Measurements from ENCODE around the gene SNCG. TPM values are rescaled to one million over a fixed set of nuclear protein-coding genes. Genes with fewer than 3 reads are reported as not detected.
A peak's percentile ranks its signal among the peaks of the same experiment; 100 is the strongest.
"Not testable (repeated sequence)": the region's sequence is repeated elsewhere in the genome, so short reads cannot be mapped to it uniquely, and the experiment has no call there.

The SNCG gene
- total RNA-seq, 1 experiment from 2014 or later, result 26.7 TPM

DNA sequence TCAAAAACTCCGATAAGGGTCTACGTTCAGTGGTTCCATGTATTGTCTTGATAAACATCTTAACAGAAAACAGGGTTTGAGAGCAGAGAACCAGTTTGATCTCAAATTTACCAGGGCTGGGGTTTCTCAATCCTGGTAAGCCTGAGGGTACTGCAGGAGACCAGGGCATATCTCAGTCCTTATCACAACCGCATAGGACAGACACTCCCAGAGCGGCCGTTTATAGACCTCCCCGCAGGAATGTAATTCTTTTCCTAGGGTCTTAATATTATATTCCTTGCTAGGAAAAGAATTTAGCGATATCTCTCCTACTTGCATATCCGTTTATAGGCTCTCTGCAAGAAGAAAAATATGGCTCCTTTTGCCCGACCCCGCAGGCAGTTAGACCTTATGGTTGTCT, 5.7 kb upstream of the SNCG start:
- H3K36me3 ChIP-seq (replicated peaks; ENCODE audit: control insufficient read depth, insufficient read depth, low read length); H3K4me3 ChIP-seq (ENCODE audit: insufficient read depth, low read depth, low read length); DNase-seq; H3K27me3 ChIP-seq (ENCODE audit: control insufficient read depth, insufficient read depth, low read length): not testable (repeated sequence)

DNA sequence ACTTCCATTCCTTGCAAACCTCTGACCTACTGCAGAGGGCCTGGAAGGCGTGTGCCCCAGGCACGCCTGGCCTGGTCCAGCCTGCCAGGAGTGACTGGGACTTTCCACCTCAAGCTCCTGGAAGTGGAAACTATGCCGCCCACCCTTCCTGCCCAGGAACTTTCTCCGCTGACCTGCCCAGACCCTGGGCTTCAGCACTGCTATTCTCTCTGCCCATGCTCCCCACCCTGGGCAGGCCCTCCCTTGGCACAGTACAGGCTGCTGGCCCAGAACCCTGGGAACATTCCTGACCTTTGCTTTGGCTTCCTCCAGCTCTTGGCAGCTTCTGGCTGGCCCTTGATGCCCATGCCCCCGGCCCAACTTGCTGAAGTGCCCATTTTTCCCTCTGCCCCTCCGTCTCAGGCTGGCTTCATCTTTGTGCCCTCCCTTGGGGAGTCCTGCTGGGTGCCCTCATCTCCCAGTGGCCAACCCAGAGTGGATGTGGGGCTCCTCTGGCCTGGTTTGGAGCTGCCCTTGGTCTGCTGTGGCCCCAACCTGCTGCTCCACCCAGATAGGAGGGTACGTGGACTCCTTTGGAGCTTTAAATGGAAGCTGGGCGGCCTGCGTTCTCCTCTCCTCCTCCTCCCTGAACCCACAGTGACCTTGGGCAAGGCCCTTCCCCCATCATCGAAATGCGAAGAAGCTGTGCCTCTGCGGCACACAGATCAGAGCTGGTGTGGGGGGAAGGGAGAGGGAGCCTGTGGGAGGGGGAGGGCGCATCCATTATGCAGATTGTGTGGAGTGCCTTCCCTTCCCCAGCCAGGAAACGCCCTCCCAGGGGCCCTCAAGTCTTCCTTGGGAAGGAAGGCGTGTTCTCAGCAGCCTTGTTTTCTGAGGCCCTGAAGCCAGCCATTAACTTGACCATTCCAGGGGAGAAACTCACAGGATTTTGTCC, 4.4 kb upstream of the SNCG start:
- peak; percentile 94 for DNase-seq
- no peaks in the 10 kb centered on the region for H3K27me3 ChIP-seq (ENCODE audit: control insufficient read depth, insufficient read depth, low read length)
- no peaks in the 10 kb centered on the region for H3K36me3 ChIP-seq (replicated peaks; ENCODE audit: control insufficient read depth, insufficient read depth, low read length)
- no peak overlapping the region for H3K4me3 ChIP-seq (ENCODE audit: insufficient read depth, low read depth, low read length)

DNA sequence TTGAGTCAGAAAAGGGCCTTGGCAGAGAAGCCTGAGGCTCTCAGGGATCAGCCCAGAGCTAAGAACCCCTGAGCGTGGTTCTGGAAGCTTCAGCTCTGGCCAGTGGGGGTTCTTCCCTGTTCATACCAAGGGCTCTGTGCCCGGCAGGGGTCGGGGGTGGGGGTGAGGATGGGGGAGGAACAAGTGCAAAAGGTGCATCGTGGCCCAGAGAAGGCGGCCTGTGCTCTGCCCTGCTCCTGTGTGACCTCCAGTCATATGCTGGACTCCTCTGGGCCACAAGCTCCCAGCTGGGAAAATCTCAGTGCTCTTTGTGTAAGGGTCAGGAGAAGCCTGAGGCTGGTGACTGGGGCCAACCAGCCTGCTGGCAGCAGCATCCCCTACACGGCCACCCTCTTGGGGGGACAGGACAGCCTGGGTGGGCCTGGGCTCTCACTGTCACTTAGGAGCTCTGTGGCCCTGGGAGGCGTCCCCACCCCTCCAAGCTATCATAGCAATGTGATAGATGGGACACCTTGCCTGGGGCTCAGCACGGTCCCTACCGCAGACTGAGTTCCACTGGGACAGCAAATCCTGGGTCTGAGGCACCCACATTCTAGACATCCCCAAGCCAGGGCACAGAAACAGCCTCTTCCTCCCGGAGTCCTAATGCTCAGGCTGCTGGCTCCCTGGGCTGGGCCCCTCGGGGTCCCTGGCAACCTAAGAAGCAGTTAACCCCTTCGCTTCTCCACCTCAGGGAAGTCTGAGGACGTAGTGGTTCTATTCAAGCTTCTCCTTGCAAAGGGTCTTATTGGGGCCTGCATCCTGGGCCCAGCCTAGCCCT, 3.5 kb upstream of the SNCG start:
- DNase-seq, result peak; percentile 58

DNA sequence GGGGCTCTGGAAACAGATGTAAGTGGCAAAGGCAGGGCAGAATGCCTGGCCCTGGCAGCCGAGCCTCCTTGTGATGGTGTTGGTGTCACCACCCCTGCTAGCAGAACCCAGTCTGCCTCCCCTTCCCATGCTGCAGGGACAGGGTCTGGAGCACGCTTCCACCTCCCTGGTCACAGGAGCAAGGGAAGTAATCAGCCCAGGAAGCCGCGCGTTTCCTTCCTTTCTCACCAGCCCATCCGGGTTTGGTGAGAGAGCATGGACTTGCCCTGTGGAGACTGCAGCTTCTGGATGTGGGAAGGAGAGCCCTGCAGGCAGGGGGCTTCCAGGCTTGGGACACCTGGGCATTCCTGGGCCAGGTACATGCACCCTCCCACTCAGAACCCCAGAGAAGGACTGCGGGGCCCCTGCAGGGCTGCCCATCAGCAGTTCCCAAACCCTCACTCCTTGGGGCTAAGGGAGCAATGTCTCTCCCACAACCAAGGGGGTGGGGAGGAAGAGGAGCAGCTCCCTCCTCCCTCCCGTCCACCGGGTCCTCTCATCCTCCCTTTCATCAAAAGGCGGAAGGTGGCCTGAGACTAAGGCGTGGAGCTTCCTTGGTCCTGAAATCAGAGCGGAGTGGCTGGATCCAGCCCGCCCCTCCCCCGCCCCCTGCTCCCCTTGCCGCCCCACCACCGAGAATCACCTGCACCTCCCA, 2.8 kb upstream of the SNCG start:
- H3K27me3 ChIP-seq (ENCODE audit: control insufficient read depth, insufficient read depth, low read length), result no peaks in the 10 kb centered on the region
- peak; percentile 78 for DNase-seq
- no peak overlapping the region for H3K4me3 ChIP-seq (ENCODE audit: insufficient read depth, low read depth, low read length)
- H3K36me3 ChIP-seq (replicated peaks; ENCODE audit: control insufficient read depth, insufficient read depth, low read length), result no peaks in the 10 kb centered on the region

More for the DNA sequence above, 3.5 kb upstream of the SNCG start:
- H3K4me3 ChIP-seq (ENCODE audit: insufficient read depth, low read depth, low read length), result no peak overlapping the region
- no peaks in the 10 kb centered on the region for H3K27me3 ChIP-seq (ENCODE audit: control insufficient read depth, insufficient read depth, low read length)
- H3K36me3 ChIP-seq (replicated peaks; ENCODE audit: control insufficient read depth, insufficient read depth, low read length), result no peaks in the 10 kb centered on the region

DNA sequence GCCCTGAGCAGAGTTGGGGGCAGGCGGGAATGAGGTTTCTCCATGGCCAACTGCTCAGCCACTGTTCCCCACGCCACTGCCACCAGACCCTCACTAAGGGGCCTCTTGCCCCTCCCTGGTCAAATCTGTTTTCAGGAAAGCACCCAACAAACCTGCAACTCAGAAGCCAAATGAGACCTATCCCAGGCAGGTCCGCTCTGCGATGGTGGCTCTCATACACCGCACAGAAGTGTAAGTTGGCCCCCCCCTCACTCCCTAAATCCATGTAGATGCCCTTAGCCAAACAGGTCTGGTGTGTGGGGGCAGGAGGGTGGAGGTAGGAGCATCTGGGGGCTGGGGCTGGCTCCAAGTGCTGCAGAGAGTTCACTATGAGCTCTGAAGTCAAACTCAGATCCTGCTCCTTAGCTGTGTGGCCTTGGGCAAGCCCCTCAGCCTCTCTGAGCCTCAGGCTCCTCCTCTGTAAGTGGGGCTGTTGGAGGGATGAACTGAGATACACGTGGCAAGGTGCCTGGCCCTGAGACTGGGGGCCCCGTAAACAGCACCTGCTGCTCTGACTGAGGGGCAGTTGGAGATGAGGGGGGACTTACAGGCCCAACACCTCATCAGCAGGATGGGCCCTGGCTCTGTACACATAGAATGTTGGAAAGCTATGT, 2.1 kb upstream of the SNCG start:
- H3K4me3 ChIP-seq (ENCODE audit: insufficient read depth, low read depth, low read length), result no peak overlapping the region
- no peak for DNase-seq
- no peaks in the 10 kb centered on the region for H3K36me3 ChIP-seq (replicated peaks; ENCODE audit: control insufficient read depth, insufficient read depth, low read length)
- no peaks in the 10 kb centered on the region for H3K27me3 ChIP-seq (ENCODE audit: control insufficient read depth, insufficient read depth, low read length)

DNA sequence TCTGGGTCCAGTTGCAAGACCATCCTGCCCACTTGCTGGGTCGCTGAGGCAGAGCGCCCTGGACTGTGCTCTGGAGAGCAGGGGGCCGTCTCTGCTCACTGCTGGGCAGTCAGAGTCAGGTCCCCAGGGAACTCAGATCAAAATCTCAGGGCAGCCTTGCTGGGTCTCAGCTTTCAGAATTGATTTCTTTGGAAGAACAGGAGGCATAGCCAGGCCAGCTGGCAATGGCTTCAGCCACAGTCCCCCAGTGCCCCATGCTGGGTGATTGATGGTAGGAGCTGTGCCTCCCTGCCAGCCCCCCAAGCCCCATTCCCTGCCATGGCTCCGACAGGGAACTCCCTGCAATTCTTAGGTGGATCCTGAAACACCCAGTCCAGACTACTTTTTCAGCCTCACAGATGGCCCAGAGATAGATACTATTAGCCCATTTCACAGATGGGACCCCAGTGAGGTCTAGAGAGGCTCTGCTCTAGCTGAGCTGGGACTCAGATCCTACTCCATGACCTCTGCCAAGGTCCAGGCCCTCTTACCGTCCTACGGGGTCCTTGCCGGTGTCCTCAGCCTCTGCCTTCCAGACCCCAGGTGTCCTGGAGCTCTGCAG, 1.5 kb upstream of the SNCG start:
- DNase-seq, result peak; percentile 44
- Histone ChIP-seq H3K4me3 (ENCODE audit: insufficient read depth, low read depth, low read length) (no peak overlapping the region), H3K27me3 (ENCODE audit: control insufficient read depth, insufficient read depth, low read length) (no peaks in the 10 kb centered on the region), H3K36me3 (replicated peaks; ENCODE audit: control insufficient read depth, insufficient read depth, low read length) (no peaks in the 10 kb centered on the region)

DNA sequence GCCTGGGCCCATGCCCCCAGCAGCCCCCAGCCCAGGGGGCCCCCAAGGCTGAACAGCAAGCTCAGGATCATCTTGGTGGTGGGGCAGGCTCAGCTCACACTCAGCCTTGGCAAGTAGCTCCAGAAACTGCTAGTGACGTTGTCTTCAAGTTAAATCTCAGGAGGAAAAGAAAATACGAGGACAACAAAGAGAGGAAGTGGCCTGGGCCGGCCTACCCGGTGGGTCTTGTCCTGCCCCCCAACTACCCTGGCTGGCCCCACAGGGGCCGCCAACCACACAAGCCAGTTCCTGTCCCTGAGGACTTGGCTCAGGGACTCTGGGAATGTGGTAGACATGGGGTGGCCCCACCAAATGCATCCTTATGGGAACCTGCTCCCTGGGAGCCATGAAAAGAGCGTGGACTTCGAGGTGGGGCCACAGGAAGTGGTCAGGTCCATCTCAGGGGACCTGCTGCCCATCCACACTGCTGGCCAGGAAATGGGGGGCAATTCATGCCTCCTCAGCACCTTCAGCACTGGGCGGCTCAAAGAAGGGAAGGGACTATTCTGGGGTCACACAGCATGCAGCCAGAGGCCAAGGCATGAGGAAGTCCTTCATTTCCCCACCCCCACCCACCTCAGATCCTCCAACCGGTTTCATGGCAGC, 806 bp upstream of the SNCG start, which contains the start of gene MMRN2:
MMRN2 (minus strand) TSS at position 145 of the 645 bp plus-strand sequence; CDS start at position 71, 74 bp downstream.
- no peak within 1 kb of the TSS for H3K4me3 ChIP-seq (ENCODE audit: insufficient read depth, low read depth, low read length)
- no peaks in the 10 kb centered on the region for H3K36me3 ChIP-seq (replicated peaks; ENCODE audit: control insufficient read depth, insufficient read depth, low read length)
- DNase-seq, result peak; percentile 35
- H3K27me3 ChIP-seq (ENCODE audit: control insufficient read depth, insufficient read depth, low read length), result no peaks in the 10 kb centered on the region

DNA sequence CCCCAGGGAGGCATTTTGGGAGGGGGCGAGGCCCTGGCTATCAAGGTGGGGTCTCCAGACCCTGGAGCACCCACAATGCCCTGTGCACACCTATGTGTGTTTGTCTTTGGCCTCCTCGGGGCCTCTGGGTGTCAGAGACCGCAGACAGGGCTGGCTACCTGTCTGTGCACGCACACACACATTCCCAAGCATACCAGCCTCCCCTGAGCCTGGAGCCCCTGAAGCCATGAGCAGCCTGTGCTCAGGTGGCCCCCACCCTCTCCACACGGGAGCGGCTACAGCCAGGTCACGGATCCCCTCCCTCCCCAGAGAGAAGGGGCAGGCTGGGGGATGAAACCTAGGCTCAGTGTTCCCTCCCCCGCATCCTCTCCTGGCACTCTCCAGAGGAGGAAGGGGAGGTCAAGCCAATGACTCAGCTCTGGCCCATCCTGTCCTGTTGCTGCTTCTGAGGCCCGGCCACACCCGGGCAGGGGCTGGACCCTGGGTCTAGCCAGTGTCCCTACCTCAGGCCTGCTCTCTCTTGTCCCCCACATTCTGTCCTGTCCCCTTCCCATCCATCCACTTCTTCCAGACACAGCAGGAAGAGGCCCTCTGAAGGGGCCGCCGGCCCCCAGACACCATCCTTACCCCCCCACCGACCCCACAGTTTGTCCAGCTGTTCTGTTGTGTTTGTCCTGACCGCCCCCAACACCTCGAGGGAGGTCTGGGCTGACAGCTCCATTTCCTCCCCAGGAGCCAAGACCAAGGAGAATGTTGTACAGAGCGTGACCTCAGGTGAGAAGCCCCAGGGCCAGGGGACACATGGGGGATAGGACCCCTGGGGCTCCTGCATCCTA, 720 bp downstream of the SNCG start:
- no peak overlapping the region for H3K4me3 ChIP-seq (ENCODE audit: insufficient read depth, low read depth, low read length)
- no peaks in the 10 kb centered on the region for H3K36me3 ChIP-seq (replicated peaks; ENCODE audit: control insufficient read depth, insufficient read depth, low read length)
- DNase-seq, result peak; percentile 74
- H3K27me3 ChIP-seq (ENCODE audit: control insufficient read depth, insufficient read depth, low read length), result no peaks in the 10 kb centered on the region

DNA sequence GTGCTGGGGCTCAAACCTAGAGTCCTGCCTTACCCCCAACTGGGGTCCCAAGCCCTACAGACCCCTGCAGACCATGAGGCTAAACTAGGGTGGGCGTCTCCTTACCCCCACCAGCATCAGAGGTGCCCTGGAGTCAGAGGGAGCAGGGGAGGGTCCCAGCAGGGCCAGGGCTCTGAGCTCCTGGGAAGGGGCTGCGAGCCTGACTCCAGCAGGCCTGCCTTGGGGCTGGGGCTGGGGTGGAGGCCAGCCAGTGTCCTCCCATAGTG, 1.3 kb downstream of the SNCG start:
- DNase-seq, result peak; percentile 63
- H3K36me3 ChIP-seq (replicated peaks; ENCODE audit: control insufficient read depth, insufficient read depth, low read length), result no peaks in the 10 kb centered on the region
- no peaks in the 10 kb centered on the region for H3K27me3 ChIP-seq (ENCODE audit: control insufficient read depth, insufficient read depth, low read length)
- H3K4me3 ChIP-seq (ENCODE audit: insufficient read depth, low read depth, low read length), result no peak overlapping the region

DNA sequence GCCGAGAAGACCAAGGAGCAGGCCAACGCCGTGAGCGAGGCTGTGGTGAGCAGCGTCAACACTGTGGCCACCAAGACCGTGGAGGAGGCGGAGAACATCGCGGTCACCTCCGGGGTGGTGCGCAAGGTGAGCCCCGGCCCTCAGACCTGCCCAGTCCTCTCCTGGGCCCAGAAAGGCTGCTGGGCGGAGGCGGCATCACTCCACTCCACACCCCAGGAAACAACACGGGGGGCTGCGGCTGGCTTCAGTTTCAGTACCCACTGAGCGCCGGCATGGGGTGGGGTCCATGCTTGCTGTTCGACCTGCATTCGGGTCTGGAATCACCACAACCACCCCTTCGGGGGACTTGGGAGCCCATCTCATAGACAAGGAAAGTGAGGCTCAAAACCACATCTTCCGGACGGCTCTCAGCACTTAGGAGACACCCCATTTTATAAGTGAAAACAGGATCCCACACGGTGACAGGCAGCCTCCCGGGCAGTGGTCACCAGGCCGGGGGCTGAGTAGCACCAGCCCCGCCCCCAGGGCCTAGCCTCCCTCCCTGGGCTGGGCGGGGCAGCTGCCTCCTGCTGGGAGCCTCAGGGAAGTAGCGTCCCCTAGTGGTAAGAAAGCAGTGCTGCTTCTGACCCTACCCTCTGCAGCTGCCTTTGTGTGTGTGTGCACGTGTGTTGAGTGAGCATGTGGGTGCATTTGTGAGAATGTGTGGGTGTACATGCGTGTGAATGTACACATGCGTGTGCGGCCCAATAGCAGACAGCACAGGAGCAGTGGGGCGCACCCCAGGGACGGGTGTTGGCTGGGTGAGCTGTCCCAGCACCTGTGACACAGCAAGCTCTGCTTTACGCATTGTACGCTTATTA, 1.8 kb downstream of the SNCG start:
- Histone ChIP-seq H3K36me3 (replicated peaks; ENCODE audit: control insufficient read depth, insufficient read depth, low read length) (no peaks in the 10 kb centered on the region), H3K4me3 (ENCODE audit: insufficient read depth, low read depth, low read length) (no peak overlapping the region), H3K27me3 (ENCODE audit: control insufficient read depth, insufficient read depth, low read length) (no peaks in the 10 kb centered on the region)
- DNase-seq, result peak; percentile 96

DNA sequence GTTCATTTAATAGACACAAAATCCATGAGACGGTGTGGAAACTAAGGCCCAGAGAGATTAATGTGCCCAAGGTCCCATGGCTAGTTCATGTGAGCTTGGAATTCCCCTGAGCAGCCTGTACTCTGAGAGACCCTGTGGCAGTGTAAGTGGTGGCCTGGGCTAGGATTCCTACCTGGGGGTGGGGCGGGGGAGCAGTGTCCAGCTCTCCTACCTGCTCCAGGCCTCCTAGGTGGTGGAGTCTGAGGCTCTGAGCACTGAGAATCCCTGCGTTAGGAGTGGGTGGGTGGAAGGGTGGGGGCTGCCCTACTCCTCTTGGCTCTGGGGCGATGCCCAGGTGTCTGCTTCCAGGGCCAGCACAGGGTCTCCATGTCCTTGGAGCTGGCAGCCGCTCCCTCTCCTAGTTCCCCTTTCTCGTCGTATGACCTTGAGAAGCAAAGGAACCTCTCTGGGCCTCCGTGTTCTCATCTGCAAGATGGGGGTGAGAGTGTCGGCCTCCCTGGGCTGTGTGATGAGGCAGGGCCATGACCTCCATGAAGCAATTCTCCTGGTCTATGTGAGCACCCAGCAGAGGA, 2.5 kb downstream of the SNCG start:
- H3K36me3 ChIP-seq (replicated peaks; ENCODE audit: control insufficient read depth, insufficient read depth, low read length), result no peaks in the 10 kb centered on the region
- H3K4me3 ChIP-seq (ENCODE audit: insufficient read depth, low read depth, low read length), result no peak overlapping the region
- peak; percentile 58 for DNase-seq
- no peaks in the 10 kb centered on the region for H3K27me3 ChIP-seq (ENCODE audit: control insufficient read depth, insufficient read depth, low read length)

DNA sequence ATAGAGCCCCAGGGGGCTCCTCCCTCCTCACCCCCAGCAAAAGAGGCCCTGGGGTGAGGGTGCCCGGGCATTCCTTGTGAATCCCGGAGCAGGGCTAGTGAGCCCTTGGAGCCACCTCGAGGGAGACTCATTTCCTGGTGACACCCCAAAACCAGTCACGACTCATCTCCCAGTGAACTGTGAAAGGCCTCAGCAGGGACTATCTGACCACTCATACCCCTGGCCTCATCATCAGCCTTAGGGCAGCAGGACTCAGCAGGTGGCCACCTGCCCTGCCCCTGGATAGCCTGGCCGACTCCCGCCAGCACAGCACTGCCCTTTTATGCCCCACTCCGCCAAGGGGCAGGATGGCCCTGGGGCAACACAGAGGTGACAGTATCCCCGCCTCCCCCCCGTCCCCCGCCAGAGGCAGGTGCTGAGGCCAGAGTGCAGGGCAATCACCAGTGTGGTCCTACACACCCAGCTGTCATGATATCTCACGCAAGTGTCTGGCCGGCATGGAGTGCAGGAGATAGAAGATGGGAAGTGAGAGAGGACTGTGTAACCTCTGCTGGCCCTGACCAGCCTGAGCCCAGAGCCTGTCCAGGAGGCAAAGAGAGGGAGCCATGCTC, 3.2 kb downstream of the SNCG start:
- peak; percentile 37 for DNase-seq
- Histone ChIP-seq H3K27me3 (ENCODE audit: control insufficient read depth, insufficient read depth, low read length) (no peaks in the 10 kb centered on the region), H3K4me3 (ENCODE audit: insufficient read depth, low read depth, low read length) (no peak overlapping the region), H3K36me3 (replicated peaks; ENCODE audit: control insufficient read depth, insufficient read depth, low read length) (no peaks in the 10 kb centered on the region)
